Measurements from ENCODE around the gene ADD3. TPM values are rescaled to one million over a fixed set of nuclear protein-coding genes. Genes with fewer than 3 reads are reported as not detected.

The ADD3 gene
- polyA plus RNA-seq, 1 donor (not counting 4 experiments of a cell fraction or from before 2014, with no cell fraction given): 61.7 TPM

DNA sequence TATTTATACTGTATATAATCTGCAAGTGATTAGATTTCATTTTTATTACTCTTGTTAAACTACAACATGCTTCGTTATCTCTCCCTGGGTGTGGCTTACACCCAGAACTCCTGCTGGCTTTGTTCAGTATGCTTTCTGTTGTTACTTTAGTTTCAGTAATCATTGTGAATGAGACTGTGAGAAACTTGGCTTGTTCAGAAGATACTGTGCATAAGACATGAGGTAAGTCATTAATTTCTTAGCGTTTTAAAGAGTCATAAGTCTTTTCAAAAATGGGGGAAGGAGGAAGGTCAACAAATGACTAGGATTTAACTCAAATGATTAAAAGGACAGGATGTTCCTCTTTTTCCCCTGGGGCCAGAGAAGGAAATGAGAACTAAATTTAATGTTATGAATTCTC, 11.6 kb upstream of the ADD3 start:
- FAIRE-seq: no peak
- TF ChIP-seq, protein P1, sequence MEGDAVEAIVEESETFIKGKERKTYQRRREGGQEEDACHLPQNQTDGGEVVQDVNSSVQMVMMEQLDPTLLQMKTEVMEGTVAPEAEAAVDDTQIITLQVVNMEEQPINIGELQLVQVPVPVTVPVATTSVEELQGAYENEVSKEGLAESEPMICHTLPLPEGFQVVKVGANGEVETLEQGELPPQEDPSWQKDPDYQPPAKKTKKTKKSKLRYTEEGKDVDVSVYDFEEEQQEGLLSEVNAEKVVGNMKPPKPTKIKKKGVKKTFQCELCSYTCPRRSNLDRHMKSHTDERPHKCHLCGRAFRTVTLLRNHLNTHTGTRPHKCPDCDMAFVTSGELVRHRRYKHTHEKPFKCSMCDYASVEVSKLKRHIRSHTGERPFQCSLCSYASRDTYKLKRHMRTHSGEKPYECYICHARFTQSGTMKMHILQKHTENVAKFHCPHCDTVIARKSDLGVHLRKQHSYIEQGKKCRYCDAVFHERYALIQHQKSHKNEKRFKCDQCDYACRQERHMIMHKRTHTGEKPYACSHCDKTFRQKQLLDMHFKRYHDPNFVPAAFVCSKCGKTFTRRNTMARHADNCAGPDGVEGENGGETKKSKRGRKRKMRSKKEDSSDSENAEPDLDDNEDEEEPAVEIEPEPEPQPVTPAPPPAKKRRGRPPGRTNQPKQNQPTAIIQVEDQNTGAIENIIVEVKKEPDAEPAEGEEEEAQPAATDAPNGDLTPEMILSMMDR (optimal IDR thresholded peaks at IDR 0.05 in 1 of 3, IDR thresholded peaks at IDR 0.05 in 1 of 3, conservative IDR thresholded peaks at IDR 0.05 in 1 of 3; ENCODE audit: extremely low read depth in 1 of 3, insufficient read depth in 2 of 3, low read length in 3 of 3): no peak
- TF ChIP-seq EZH2 (IDR thresholded peaks at IDR 0.05; ENCODE audit: low read length): no peak
- Histone ChIP-seq H3K4me1 (ENCODE audit: control insufficient read depth, extremely low read depth, insufficient read depth, low read length) (peaks cover 3% of the 10 kb centered on the region), H3K9me3 (ENCODE audit: control insufficient read depth, low read depth, low read length) (no peaks in the 10 kb centered on the region), H3K27me3 (ENCODE audit: control insufficient read depth, extremely low read depth, insufficient read depth, low read length) (no peaks in the 10 kb centered on the region), H3K4me2 (ENCODE audit: control insufficient read depth, extremely low read depth, insufficient read depth, low read depth, low read length) (peak overlapping the region; percentile 35), H3K9ac (ENCODE audit: control insufficient read depth, extremely low read depth, insufficient read depth, low read length) (no peak overlapping the region), H3K9me1 (ENCODE audit: control insufficient read depth, extremely low read depth, insufficient read depth, low read length) (no peaks in the 10 kb centered on the region), H3K27ac (ENCODE audit: control insufficient read depth, insufficient read depth, low read length) (no peak overlapping the region), H4K20me1 (ENCODE audit: control insufficient read depth, extremely low read depth, insufficient read depth, low read length) (no peaks in the 10 kb centered on the region), H2AFZ (ENCODE audit: control insufficient read depth, low read length) (peak overlapping the region; percentile 75), H3K79me2 (ENCODE audit: control insufficient read depth, insufficient read depth, low read length) (no peaks in the 10 kb centered on the region), H3K36me3 (ENCODE audit: control insufficient read depth in 2 of 2, extremely low read depth in 1 of 2, insufficient read depth in 2 of 2, low read length in 2 of 2) (no peaks in the 10 kb centered on the region), H3K4me3 (ENCODE audit: control insufficient read depth in 2 of 3, extremely low read depth in 1 of 3, insufficient read depth in 2 of 3, low read depth in 1 of 3, low read length in 3 of 3) (no peak overlapping the region)
- no peak for DNase-seq (ENCODE audit: low read depth, low spot score)
- dilution Hi-C loops (cut with MboI; ENCODE audit: extremely low pct_ligation_motif_present, low sequenced_read_pairs): no loop called here

DNA sequence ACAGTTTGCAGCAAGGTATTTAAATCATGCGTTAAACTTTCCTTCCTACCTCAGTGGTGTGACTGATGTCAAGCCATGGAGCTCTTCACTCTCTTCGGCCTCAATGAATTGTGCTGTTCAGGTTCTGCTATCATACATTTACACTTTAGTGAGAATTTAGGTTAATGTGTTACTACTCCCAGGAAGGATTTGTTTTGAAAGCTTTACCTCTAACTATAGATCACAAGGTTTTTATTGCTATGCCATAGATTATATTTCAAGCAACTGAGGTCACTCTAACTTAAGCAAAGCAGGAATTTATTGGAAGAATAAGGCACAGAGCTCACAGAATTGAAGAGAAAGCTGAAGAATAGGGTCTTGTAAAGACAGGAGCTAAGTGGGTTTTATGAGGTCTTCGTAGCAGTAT, 11.0 kb upstream of the ADD3 start:
- dilution Hi-C loops (cut with MboI; ENCODE audit: extremely low pct_ligation_motif_present, low sequenced_read_pairs): no loop called here
- H3K27ac ChIP-seq (ENCODE audit: control insufficient read depth, insufficient read depth, low read length): no peak overlapping the region
- H3K4me3 ChIP-seq (ENCODE audit: control insufficient read depth in 2 of 3, extremely low read depth in 1 of 3, insufficient read depth in 2 of 3, low read depth in 1 of 3, low read length in 3 of 3): no peak overlapping the region
- TF ChIP-seq, protein P1 (optimal IDR thresholded peaks at IDR 0.05 in 1 of 3, IDR thresholded peaks at IDR 0.05 in 1 of 3, conservative IDR thresholded peaks at IDR 0.05 in 1 of 3; ENCODE audit: extremely low read depth in 1 of 3, insufficient read depth in 2 of 3, low read length in 3 of 3): no peak
- TF ChIP-seq EZH2 (IDR thresholded peaks at IDR 0.05; ENCODE audit: low read length): no peak
- H3K79me2 ChIP-seq (ENCODE audit: control insufficient read depth, insufficient read depth, low read length): no peaks in the 10 kb centered on the region
- no peaks in the 10 kb centered on the region for H3K9me3 ChIP-seq (ENCODE audit: control insufficient read depth, low read depth, low read length)
- H2AFZ ChIP-seq (ENCODE audit: control insufficient read depth, low read length): no peak overlapping the region
- H3K27me3 ChIP-seq (ENCODE audit: control insufficient read depth, extremely low read depth, insufficient read depth, low read length): no peaks in the 10 kb centered on the region
- H3K4me1 ChIP-seq (ENCODE audit: control insufficient read depth, extremely low read depth, insufficient read depth, low read length): peaks cover 3% of the 10 kb centered on the region
- no peak for DNase-seq (ENCODE audit: low read depth, low spot score)
- no peaks in the 10 kb centered on the region for H3K9me1 ChIP-seq (ENCODE audit: control insufficient read depth, extremely low read depth, insufficient read depth, low read length)
- FAIRE-seq: no peak
- H3K36me3 ChIP-seq (ENCODE audit: control insufficient read depth in 2 of 2, extremely low read depth in 1 of 2, insufficient read depth in 2 of 2, low read length in 2 of 2): no peaks in the 10 kb centered on the region
- H3K4me2 ChIP-seq (ENCODE audit: control insufficient read depth, extremely low read depth, insufficient read depth, low read depth, low read length): peak overlapping the region; percentile 35
- H4K20me1 ChIP-seq (ENCODE audit: control insufficient read depth, extremely low read depth, insufficient read depth, low read length): no peaks in the 10 kb centered on the region
- no peak overlapping the region for H3K9ac ChIP-seq (ENCODE audit: control insufficient read depth, extremely low read depth, insufficient read depth, low read length)

All from keratinocyte (primary cell).